HG02973 (cell line): ENCODE data around the gene USP10.
"Not testable (repeated sequence)": the region's sequence is repeated elsewhere in the genome, so short reads cannot be mapped to it uniquely, and the experiment has no call there.

ENCODE experiments used
- ATAC-seq: cut with Tn5 transposase; IDR thresholded peaks from one replicate; pipeline ENCODE4 v1.9.1; 2021; ENCODE audit warnings: moderate library complexity; ENCODE audit not compliant: unreplicated experiment

The USP10 gene

GRCh38 chr16:84726669-84727467 lies 27.1 kb downstream of the USP10 start:
- no peak for ATAC-seq

GRCh38 chr16:84728853-84729424 lies 29.1 kb downstream of the USP10 start:
- ATAC-seq, result no peak

GRCh38 chr16:84729716-84730320 lies 30.0 kb downstream of the USP10 start:
- no peak for ATAC-seq

- ATAC-seq, result peak; percentile 46
Observed at GRCh38 chr16:84730406-84731106, 30.8 kb downstream of the USP10 start.

- ATAC-seq, result not testable (repeated sequence)
Observed at GRCh38 chr16:84732332-84732673, 32.5 kb downstream of the USP10 start.

GRCh38 chr16:84732674-84733352 lies 33.0 kb downstream of the USP10 start:
- no peak for ATAC-seq

GRCh38 chr16:84735849-84736586 lies 36.2 kb downstream of the USP10 start:
- ATAC-seq, result no peak

GRCh38 chr16:84737192-84738011 lies 37.6 kb downstream of the USP10 start:
- ATAC-seq, result no peak

GRCh38 chr16:84738255-84739038 lies 38.6 kb downstream of the USP10 start:
- peak; percentile 69 for ATAC-seq

- ATAC-seq, result no peak
Observed at GRCh38 chr16:84739349-84740124, 39.7 kb downstream of the USP10 start.

- no peak for ATAC-seq
Observed at GRCh38 chr16:84740596-84741116, 40.9 kb downstream of the USP10 start.

- no peak for ATAC-seq
Observed at GRCh38 chr16:84741340-84741830, 41.6 kb downstream of the USP10 start.

GRCh38 chr16:84742641-84743092 lies 42.9 kb downstream of the USP10 start:
- no peak for ATAC-seq

- ATAC-seq, result no peak
Observed at GRCh38 chr16:84746231-84746630, 46.4 kb downstream of the USP10 start.

- ATAC-seq, result no peak
Observed at GRCh38 chr16:84746875-84747274, 47.1 kb downstream of the USP10 start.

GRCh38 chr16:84748247-84748646 lies 48.4 kb downstream of the USP10 start:
- ATAC-seq, result not testable (repeated sequence)

- no peak for ATAC-seq
Observed at GRCh38 chr16:84749072-84749471, 49.3 kb downstream of the USP10 start.
